ENCODE measurements around the gene ACTL7A.

ACTL7A gene

GRCh38 chr9:108911820-108912219, 49.8 kb downstream of the ACTL7A start:
- no peaks in the 10 kb centered on the region for H3K79me2 ChIP-seq (ENCODE audit: insufficient read depth, low read length)
- no peaks in the 10 kb centered on the region for H3F3A ChIP-seq (ENCODE audit: low read depth)
- no peak for TF ChIP-seq CTCF (conservative IDR thresholded peaks at IDR 0.05; ENCODE audit: low read length)
- no peak for TF ChIP-seq EZH2phosphoT487 (IDR thresholded peaks at IDR 0.05; ENCODE audit: borderline replicate concordance)
- no peaks in the 10 kb centered on the region for H3K9me2 ChIP-seq (replicated peaks; ENCODE audit: low read depth, low read length)
- no peak overlapping the region for H2AFZ ChIP-seq (ENCODE audit: low read length)
- peaks cover 58% of the 10 kb centered on the region for H3K36me3 ChIP-seq (ENCODE audit: insufficient read depth, low read length)
- H3K4me1 ChIP-seq (ENCODE audit: insufficient read depth, low read length, poor library complexity, severe bottlenecking), result no peaks in the 10 kb centered on the region
- H3K4me2 ChIP-seq (ENCODE audit: low read depth, low read length, poor library complexity, severe bottlenecking), result no peak overlapping the region
- no peaks in the 10 kb centered on the region for H4K20me1 ChIP-seq (ENCODE audit: insufficient read depth, low read length, poor library complexity, severe bottlenecking)
- no peaks in the 10 kb centered on the region for H3K27me3 ChIP-seq (ENCODE audit: insufficient read depth, low read length, poor library complexity, severe bottlenecking)
- H3K9me3 ChIP-seq (ENCODE audit: insufficient read depth, low read depth, low read length), result no peaks in the 10 kb centered on the region
- H3K4me3 ChIP-seq (ENCODE audit: low read length, poor library complexity, severe bottlenecking), result no peak overlapping the region
- no peak overlapping the region for H3K9ac ChIP-seq (ENCODE audit: low read depth, low read length, poor library complexity, severe bottlenecking)
